OCI-LY1 (cell line): ENCODE measurements around the gene ATP2A2.

Experiments
- EZH2 ChIP-seq: fragments of 200-600 bp; sonication (generic), shearing (Covaris generic); IDR thresholded peaks from 2 replicates; pipeline ENCODE4 v1.8.0; 2017; ENCODE audit warnings: borderline replicate concordance, mixed run types, mild to moderate bottlenecking, antibody characterized with exemption, low read length, moderate library complexity, mixed read lengths
- TF ChIP-seq, protein P1 (sequence below): fragments of 200-600 bp; sonication (generic), shearing (Covaris generic); IDR thresholded peaks from 2 replicates; pipeline ENCODE4 v1.5.1; 2017; ENCODE audit warnings: mild to moderate bottlenecking, antibody characterized with exemption, low read length, moderate library complexity, mixed read lengths

GRCh38 chr12:110354172-110354780, 73.2 kb downstream of the ATP2A2 start:
- TF ChIP-seq, protein P1, sequence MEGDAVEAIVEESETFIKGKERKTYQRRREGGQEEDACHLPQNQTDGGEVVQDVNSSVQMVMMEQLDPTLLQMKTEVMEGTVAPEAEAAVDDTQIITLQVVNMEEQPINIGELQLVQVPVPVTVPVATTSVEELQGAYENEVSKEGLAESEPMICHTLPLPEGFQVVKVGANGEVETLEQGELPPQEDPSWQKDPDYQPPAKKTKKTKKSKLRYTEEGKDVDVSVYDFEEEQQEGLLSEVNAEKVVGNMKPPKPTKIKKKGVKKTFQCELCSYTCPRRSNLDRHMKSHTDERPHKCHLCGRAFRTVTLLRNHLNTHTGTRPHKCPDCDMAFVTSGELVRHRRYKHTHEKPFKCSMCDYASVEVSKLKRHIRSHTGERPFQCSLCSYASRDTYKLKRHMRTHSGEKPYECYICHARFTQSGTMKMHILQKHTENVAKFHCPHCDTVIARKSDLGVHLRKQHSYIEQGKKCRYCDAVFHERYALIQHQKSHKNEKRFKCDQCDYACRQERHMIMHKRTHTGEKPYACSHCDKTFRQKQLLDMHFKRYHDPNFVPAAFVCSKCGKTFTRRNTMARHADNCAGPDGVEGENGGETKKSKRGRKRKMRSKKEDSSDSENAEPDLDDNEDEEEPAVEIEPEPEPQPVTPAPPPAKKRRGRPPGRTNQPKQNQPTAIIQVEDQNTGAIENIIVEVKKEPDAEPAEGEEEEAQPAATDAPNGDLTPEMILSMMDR, result no peak
- TF ChIP-seq EZH2, result no peak
